GF-D8 (cell line): ENCODE measurements around the gene SPHK1.

Experiments
- DNase-seq: peaks from one replicate; lab custom pipeline; 2025; lab: John Stamatoyannopoulos, UW

SPHK1 gene

GRCh38 chr17:76384987-76385891, 830 bp downstream of the SPHK1 start:
- DNase-seq = no peak

GRCh38 chr17:76385892-76386786, 1.7 kb downstream of the SPHK1 start:
- peak; percentile 71 for DNase-seq

- DNase-seq = no peak
Observed at GRCh38 chr17:76386966-76387765, 2.8 kb downstream of the SPHK1 start.

- no peak for DNase-seq
Observed at GRCh38 chr17:76388966-76389888, 4.8 kb downstream of the SPHK1 start.

- DNase-seq = no peak
Observed at GRCh38 chr17:76390003-76390421, 5.6 kb downstream of the SPHK1 start.

- no peak for DNase-seq
Observed at GRCh38 chr17:76391200-76391715, 6.8 kb downstream of the SPHK1 start.

GRCh38 chr17:76394166-76394565, 9.8 kb downstream of the SPHK1 start:
- DNase-seq = no peak

GRCh38 chr17:76395980-76396379, 11.6 kb downstream of the SPHK1 start:
- no peak for DNase-seq

GRCh38 chr17:76397184-76397583, 12.8 kb downstream of the SPHK1 start:
- DNase-seq = no peak

GRCh38 chr17:76397687-76398522, 13.5 kb downstream of the SPHK1 start:
- DNase-seq = peak; percentile 16

GRCh38 chr17:76398523-76399174, 14.2 kb downstream of the SPHK1 start:
- DNase-seq = no peak

- no peak for DNase-seq
Observed at GRCh38 chr17:76399175-76400172, 15.1 kb downstream of the SPHK1 start.

- no peak for DNase-seq
Observed at GRCh38 chr17:76402711-76403110, 18.3 kb downstream of the SPHK1 start.

GRCh38 chr17:76404256-76404655, 19.8 kb downstream of the SPHK1 start:
- no peak for DNase-seq

GRCh38 chr17:76404976-76405563, 20.7 kb downstream of the SPHK1 start:
- DNase-seq = no peak

- no peak for DNase-seq
Observed at GRCh38 chr17:76405607-76405966, 21.2 kb downstream of the SPHK1 start.

- no peak for DNase-seq
Observed at GRCh38 chr17:76405967-76406647, 21.7 kb downstream of the SPHK1 start.
